HG03342 (cell line): ENCODE measurements around the gene SMCR8.
"Not testable (repeated sequence)": the region's sequence is repeated elsewhere in the genome, so short reads cannot be mapped to it uniquely, and the experiment has no call there.

Experiments
- ATAC-seq: cut with Tn5 transposase; IDR thresholded peaks from one replicate; pipeline ENCODE4 v1.9.1; 2021; ENCODE audit warnings: mild to moderate bottlenecking, moderate library complexity; ENCODE audit not compliant: unreplicated experiment

Gene SMCR8

GRCh38 chr17:18360518-18360917, 45.4 kb downstream of the SMCR8 start:
- no peak for ATAC-seq

- no peak for ATAC-seq
Measured at GRCh38 chr17:18361837-18362697, 47.0 kb downstream of the SMCR8 start.

- no peak for ATAC-seq
Measured at GRCh38 chr17:18362698-18363100, 47.6 kb downstream of the SMCR8 start.

GRCh38 chr17:18363101-18364049, 48.3 kb downstream of the SMCR8 start, which contains the start of gene SHMT1:
Gene SHMT1, minus strand, starts transcription at chr17:18363550. Its CDS starts 7,569 bp downstream, at chr17:18355981.
- ATAC-seq: peak; percentile 97

- ATAC-seq: no peak
Measured at GRCh38 chr17:18364166-18364565, 49.1 kb downstream of the SMCR8 start.

GRCh38 chr17:18368946-18369345, 53.9 kb downstream of the SMCR8 start:
- no peak for ATAC-seq

- no peak for ATAC-seq
Measured at GRCh38 chr17:18370761-18371160, 55.7 kb downstream of the SMCR8 start.

GRCh38 chr17:18371455-18371854, 56.4 kb downstream of the SMCR8 start:
- no peak for ATAC-seq

GRCh38 chr17:18373181-18373580, 58.1 kb downstream of the SMCR8 start:
- ATAC-seq: not testable (repeated sequence)

- ATAC-seq: no peak
Measured at GRCh38 chr17:18374216-18374615, 59.1 kb downstream of the SMCR8 start.
